HG03432 (cell line): Measurements from ENCODE around the gene AVPI1.
"Not testable (repeated sequence)": the region's sequence is repeated elsewhere in the genome, so short reads cannot be mapped to it uniquely, and the experiment has no call there.

ENCODE experiments used
- ATAC-seq: cut with Tn5 transposase; IDR thresholded peaks from one replicate; pipeline ENCODE4 v1.9.1; 2021; ENCODE audit warnings: mild to moderate bottlenecking, moderate library complexity; ENCODE audit not compliant: unreplicated experiment

The AVPI1 gene

DNA sequence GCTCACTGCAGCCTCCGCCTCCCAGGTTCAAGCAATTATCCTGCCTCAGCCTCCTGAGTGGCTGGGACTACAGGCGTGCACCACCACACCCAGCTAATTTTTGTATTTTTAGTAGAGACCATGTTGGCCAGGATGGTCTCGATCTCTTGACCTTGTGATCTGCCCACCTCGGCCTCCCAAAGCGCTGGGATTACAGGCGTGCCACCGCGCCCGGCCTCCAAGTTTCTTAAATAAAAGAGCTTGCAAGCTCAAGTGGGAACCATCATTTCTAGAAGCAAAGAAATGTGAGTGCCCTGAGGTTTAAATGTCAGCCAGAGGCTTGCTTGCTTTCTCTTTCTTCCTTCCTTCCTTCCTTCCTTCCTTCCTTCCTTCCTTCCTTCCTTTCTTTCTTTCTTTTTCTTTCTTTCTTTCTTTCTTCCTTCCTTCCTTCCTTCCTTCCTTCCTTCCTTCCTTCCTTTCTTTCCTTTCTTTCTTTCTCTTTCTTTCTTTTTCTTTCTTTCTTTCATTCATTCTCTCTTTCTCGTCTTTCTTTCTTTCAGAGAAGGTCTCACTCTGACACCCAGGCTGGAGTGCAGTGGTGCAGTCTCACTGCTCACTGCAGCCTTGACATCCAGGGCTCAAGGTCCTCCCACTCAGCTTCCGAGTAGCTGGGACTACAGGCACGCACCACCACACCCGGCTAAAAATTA is 44.4 kb downstream of the AVPI1 start:
- ATAC-seq, result not testable (repeated sequence)

- ATAC-seq, result peak; percentile 40
These were observed 45.9 kb downstream of the AVPI1 start for GRCh38 chr10:97640868-97641811.

DNA sequence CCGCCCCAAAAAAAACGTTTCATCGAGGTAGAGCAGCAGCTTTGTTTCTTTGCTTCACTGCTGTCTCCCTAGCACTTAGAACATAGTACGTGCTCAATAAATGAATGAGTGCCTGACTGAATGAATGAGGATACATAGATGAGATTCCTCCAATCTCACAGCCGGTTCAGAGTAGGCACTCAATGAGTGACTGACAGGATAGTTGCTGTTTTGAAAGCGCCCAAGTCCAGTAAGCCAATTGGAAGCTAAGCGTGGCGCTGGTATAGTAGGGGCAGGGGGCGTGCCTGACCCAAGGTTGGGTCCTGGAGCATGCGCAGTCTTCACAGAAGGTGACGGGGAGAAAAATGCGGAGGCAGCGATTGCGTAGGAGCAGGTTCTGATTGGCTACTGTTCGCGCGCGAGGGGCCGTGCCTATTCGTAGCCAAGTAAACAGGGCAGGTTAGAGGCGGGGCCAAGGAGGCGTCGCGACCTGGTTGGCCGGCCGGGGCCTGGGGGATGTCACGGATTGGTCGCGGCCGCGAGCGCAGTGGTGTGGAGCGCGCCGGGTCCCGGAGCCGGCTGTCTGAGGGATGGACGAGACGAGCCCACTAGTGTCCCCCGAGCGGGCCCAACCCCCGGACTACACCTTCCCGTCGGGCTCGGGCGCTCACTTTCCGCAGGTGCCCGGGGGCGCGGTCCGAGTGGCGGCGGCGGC is 46.7 kb downstream of the AVPI1 start, which contains the start of gene PI4K2A:
TSS of gene PI4K2A (plus strand) at position 498 of the 694 bp plus-strand sequence. CDS start at position 570, 72 bp downstream.
- ATAC-seq, result peak; percentile 99

- not testable (repeated sequence) for ATAC-seq
These were observed 48.0 kb downstream of the AVPI1 start for GRCh38 chr10:97639090-97639489.

- no peak for ATAC-seq
These were observed 51.5 kb downstream of the AVPI1 start for GRCh38 chr10:97635577-97635976.

DNA sequence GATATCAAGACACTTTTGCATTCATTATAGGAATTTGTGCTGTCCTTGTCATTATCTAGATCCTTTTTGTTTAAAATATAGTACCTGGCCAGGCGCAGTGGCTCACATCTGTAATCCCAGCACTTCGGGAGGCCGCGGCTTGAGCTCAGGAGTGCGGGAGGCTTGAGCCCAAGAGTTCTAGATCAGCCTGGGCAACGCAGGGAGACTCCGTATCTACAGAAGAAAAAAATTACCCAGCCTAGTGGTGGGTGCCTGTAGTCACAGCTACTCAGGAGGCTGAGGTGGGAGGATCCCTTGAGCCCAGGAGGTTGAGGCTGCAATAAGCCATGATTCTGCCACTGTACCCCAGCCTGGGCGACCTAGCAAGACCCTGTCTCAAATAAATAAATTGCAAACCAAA is 53.1 kb downstream of the AVPI1 start:
- ATAC-seq, result no peak

DNA sequence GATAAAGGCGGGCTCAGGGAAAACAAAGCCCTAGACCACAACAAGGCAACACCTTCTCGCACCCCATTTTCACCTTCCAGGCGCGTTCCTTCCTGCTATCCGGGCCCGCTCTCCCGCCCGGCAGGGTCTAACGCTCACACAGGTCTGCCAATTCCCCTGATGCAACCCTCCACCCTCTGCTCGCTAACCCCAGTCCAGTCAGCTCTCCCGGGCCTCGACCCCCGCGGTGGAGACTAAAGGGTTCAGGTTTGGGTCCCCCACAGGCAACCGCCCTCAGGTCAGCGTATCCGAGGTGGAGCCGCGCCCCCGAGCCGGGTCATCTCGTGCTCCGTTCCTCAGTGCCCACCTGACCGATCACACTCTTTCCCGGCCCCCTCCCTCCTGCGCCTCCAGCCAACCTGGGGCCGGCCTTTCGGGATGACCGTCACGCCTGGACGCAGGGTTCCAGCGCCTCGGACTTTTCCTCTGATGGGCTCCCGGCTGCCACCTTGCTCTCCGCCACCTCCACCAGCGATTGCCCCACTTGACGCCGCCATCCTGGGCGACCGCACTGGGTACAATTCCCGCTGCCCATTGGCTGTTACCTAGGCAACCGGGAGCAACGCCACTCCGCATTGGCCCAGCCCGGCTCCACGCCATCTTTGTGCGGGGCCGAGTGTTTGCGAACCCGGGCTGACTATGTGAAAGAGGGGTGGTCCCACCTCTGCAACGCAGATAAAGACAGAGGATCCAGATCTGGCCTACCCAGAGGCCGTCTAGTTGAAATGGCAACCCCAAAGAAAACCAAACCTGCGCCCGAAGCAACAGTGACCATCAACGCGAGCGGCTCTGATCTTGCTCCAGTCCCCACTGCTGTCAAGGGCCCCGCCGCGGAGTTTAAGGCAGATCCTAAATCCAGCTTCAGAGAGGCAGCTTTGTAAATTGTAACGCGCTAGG is 53.8 kb downstream of the AVPI1 start, which contains the start of gene MORN4:
TSS of gene MORN4 (minus strand) at position 552 of the 936 bp plus-strand sequence. CDS start 13,847 bp downstream, outside the sequence.
- peak; percentile 99 for ATAC-seq

DNA sequence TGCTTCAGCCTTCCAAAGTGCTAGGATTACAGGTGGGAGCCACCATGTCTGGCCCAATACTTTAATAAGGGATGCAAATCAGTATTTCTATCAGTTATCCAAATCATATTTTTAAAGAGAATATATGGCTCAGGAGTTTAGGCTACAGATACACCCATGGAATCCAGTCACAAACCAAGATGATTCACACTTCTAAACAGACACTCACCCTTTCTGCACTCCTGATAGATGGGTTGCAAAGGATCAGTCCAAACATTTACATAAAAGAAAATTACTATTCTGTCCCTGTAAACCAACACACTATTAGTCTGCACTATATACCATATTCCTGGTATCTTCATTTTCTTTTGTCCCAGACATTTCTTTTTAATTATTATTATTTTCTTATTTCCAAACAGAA is 55.9 kb downstream of the AVPI1 start:
- no peak for ATAC-seq

DNA sequence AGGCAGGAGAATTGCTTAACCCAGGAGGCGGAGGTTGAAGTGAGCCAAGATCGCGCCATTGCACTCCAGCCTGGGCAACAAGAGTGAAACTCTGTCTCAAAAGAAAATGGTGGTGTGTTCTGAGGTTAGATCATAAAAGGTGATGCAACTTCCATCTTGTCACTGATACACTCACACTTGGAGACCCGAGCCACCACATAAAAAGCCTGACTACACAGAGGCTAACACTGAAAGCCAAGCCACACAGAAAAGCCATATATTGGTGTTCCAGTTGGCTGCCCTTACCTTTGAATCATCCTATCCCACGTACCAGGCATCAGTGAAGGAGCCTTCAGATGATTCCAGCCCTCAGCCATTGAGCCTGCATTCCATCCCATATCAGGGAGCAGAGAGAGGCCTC is 57.8 kb downstream of the AVPI1 start:
- ATAC-seq, result no peak

DNA sequence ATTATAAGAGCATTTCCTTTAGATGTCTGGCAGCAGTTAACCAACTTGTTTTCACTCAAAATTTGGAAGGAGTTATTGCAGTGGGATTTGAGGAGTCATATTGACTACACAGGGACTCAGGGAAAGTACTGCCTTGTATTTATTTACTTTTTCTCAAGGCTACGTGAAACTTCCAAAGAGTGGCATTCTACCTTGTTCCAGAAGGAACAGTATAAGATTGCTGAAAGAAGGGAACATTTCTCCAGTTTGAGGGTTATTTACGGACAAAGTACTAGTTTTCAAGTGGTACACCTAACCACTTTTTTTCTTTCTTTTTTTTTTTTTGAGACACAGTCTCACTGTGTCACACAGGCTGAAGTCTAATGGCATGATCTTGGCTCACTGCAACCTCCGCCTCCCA is 58.8 kb downstream of the AVPI1 start:
- no peak for ATAC-seq

- no peak for ATAC-seq
These were observed 59.3 kb downstream of the AVPI1 start for GRCh38 chr10:97627731-97628130.
